Esophagus (tissue), 2 donors: ENCODE data around the gene CIB4. TPM values are rescaled to one million over a fixed set of nuclear protein-coding genes. Genes with fewer than 3 reads are reported as not detected.

Source experiments
- H3K27ac ChIP-seq, 2 donors: one replicate each; pipeline ENCODE4 v1.5.1; 2013; ENCODE audit warnings: low read depth in 2 of 2, mild to moderate bottlenecking in 2 of 2, inconsistent platforms in 1 of 2, low read length in 1 of 2, moderate library complexity in 1 of 2
- H3K27me3 ChIP-seq, 2 donors: one replicate each; pipeline ENCODE4 v1.6.1; 2013; ENCODE audit warnings: low read length in 2 of 2, control low read depth in 1 of 2, mild to moderate bottlenecking in 1 of 2; ENCODE audit not compliant: insufficient read depth in 2 of 2, control insufficient read depth in 1 of 2
- H3K36me3 ChIP-seq, 2 donors: one replicate each; pipeline ENCODE4 v1.6.1; 2013; ENCODE audit warnings: low read length in 1 of 2; ENCODE audit not compliant: control insufficient read depth in 2 of 2, insufficient read depth in 2 of 2
- H3K4me1 ChIP-seq, 2 donors: one replicate each; pipeline ENCODE4 v1.6.1; 2013; ENCODE audit warnings: low read length in 1 of 2; ENCODE audit not compliant: control insufficient read depth in 2 of 2, insufficient read depth in 2 of 2
- H3K4me3 ChIP-seq, 2 donors: one replicate each; pipeline ENCODE4 v1.5.1; 2013; ENCODE audit warnings: low read length in 2 of 2, mild to moderate bottlenecking in 2 of 2, low read depth in 1 of 2, moderate library complexity in 1 of 2
- H3K9me3 ChIP-seq, 2 donors: one replicate each; pipeline ENCODE4 v1.6.1; 2013; ENCODE audit warnings: mild to moderate bottlenecking in 2 of 2, low read depth in 1 of 2, low read length in 1 of 2, moderate library complexity in 1 of 2; ENCODE audit not compliant: control insufficient read depth in 2 of 2, insufficient read depth in 1 of 2
- WGBS, 2 donors: extraction: QIAGEN DNeasy Blood & Tissue Kit; methylation state at CpG; one replicate each; pipeline ENCODE4 v1.1.7; 2013; 5-methylcytosine and 5-hydroxymethylcytosine counted together
- polyA plus RNA-seq, 2 donors: library from polyadenylated mRNA; stranded (reverse); fragments of 200-250 nt; gene quantifications; one replicate each; pipeline ENCODE4 v1.2.3, GENCODE V29; 2013
- donor health status: healthy with polysubstance abuse.
- donor health status: Bipolar disorder and iron deficiency.

The CIB4 gene
- polyA plus RNA-seq, 2 donors = not detected

DNA sequence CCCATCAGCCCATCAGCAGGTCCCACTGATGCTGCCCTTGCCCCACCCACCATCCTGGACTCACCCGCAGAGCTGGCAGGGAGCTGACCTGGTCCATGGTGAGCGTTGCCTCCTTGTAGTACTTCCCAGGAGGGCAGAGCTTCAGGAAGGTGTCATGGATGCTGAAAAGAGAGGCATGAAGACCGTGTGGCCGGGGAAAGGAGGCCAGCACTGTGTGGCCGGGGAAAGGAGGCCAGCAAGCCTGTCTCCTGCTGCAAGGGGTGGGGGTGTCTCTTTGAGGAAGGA is 11.9 kb downstream of the CIB4 start:
- no peaks in the 10 kb centered on the region for H3K9me3 ChIP-seq
- no peaks in the 10 kb centered on the region for H3K27me3 ChIP-seq
- WGBS, 2 donors = 83 to 88% methylated on average over 5 of the region's 5 CpGs
- H3K27ac ChIP-seq = no peak overlapping the region
- H3K4me3 ChIP-seq = no peak overlapping the region
- H3K36me3 ChIP-seq = no peaks in the 10 kb centered on the region
- no peaks in the 10 kb centered on the region for H3K4me1 ChIP-seq

DNA sequence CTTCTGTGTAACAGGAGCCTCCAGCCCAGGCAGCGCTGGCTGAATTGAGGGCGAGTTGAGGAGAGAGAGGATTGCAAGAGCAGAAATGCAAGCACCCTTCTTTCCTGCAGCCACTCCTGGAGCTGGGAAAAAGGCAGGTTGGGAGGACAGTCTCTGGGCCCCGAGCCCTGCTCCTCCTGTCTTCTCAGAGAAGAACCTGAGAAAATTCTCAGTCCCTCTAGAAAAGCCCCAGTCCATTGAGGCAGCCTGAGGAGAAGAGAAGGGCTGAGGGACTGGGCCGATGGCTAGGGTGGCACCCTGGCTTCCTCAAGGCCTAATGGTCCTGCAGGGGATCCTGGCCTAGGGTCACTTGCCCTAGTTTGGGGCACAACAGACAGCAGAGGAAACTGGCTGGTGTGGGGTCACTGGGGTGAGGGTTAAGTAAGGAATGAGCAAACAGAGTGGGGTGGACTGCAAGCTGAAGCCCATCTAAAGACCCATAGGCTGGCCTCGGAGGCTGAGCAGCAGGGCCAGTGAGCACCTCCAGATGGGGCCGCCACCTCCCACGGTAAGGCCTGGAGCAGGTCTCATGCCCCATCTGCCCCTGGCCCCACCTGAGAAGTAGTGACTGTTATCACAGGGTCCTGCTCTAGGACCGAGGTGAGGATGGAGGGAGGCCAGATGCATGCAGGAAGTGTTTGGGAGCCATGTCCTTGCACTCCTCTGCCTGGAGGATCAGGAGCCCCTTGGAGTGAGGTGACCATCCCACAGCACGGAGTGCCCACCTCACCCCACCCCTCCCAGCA is 12.4 kb downstream of the CIB4 start:
- no peak overlapping the region for H3K27ac ChIP-seq
- H3K9me3 ChIP-seq = no peaks in the 10 kb centered on the region
- no peaks in the 10 kb centered on the region for H3K36me3 ChIP-seq
- no peaks in the 10 kb centered on the region for H3K27me3 ChIP-seq
- WGBS, 2 donors = 86 to 92% methylated on average over 9 of the region's 9 CpGs
- H3K4me3 ChIP-seq = no peak overlapping the region
- no peaks in the 10 kb centered on the region for H3K4me1 ChIP-seq

DNA sequence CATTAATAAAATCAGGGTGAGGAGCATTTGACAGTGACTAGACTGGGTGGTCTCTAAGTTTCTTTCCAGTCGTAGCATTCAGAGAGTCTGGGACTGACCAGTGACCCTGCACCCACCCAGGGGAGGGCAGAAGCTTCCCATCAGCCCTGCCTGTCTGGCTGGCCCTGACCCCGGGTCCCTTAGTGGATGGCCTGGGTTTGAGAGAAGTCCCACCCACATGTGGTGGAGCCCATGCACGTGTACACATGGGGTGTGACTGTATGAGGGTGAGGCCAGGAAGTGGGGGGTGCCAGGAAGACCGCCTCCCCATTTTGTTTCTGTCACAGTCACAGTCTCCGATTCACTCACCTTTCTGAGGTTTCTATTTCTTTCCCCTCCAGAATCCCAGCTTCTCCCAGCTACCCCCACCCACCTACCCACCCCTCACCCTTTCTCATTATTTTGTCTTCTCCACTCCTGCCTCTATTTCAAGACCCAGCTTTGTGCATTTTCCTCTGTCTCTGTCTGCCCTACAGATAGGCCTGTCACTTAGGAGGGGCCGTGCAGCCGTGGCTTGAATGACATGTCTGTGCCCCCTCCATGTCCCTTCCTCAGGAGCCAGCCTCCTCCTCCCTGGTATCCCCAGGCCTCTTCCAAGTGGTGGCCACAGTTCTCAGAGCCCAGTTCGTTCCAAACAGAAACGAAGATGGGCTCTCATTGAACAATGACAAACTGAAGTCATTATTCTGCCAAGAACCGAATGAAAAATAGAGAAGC is 13.6 kb downstream of the CIB4 start:
- Histone ChIP-seq H3K9me3 (no peaks in the 10 kb centered on the region), H3K36me3 (no peaks in the 10 kb centered on the region), H3K27ac (no peak overlapping the region), H3K4me3 (no peak overlapping the region), H3K4me1 (no peaks in the 10 kb centered on the region), H3K27me3 (no peaks in the 10 kb centered on the region)
- 76 to 78% methylated on average over 10 of the region's 10 CpGs for WGBS, 2 donors

DNA sequence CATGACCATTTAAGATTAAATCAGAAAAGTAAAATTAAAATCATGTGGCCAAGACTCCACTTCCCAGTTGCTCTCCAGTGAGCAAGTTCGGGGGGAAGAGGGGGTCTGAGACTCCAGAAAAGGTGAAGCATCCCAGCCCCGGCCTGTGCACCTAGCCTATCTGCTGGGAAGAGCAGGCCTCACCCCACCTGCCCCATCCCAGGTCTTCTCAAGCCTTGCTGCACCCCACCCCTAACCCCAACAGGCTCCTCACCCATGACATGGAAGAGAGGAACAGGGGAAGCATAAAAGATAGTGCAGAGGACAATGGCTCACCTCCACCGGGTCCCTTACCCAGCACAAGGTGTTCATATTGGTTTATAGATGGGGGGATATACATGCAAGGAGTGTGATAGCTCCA is 14.6 kb downstream of the CIB4 start:
- Histone ChIP-seq H3K27ac (no peak overlapping the region), H3K4me1 (no peaks in the 10 kb centered on the region), H3K36me3 (no peaks in the 10 kb centered on the region), H3K9me3 (no peaks in the 10 kb centered on the region), H3K27me3 (no peaks in the 10 kb centered on the region), H3K4me3 (no peak overlapping the region)
- 89 to 93% methylated on average over 3 of the region's 3 CpGs for WGBS, 2 donors

DNA sequence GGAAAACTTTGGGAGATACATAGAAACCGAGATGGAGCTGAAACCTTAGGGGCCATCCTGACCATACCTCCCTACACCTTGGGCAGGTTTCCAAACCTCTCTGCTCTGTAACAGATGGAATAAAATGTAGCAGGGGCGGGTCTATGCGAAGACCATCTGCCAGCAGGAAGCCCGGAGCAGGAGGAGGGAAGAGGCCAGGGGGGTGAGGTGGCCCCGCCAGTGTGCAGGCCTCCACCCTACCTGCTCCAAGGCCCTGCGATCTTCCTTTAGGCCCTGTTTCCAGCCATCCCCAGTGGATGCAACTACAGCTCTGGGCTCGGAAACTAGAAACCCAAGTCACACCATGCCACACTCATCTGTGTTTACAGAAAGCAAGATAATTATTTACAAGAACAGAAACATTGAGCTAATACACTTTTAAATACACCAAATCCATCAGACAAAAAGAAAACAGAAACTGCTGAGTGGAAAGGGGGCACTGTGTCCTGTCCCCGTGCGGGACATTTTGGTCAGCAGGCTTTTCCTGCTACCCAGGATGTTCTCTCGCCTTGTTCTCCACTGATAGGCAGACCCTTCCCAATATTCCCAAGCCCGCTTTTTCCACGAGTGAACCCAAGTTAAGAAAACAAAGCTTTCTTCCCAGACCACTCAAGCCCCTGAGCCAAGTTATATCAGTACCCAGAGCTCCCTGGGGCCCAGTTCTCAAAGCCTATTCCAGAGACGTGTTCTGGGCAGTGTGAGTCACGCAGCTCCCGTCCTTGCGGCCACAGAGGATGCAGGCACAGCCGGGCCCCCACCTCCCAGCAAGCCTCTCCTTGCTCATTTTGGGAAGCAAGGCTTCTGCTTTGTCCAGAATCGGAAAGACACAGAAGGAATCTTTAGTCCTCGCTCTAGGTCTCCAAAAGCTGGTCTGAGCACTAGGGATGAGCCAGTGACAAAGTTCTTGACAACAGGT is 17.3 kb downstream of the CIB4 start:
- no peak overlapping the region for H3K4me3 ChIP-seq
- 60 to 65% methylated on average over 19 of the region's 19 CpGs for WGBS, 2 donors
- H3K27ac ChIP-seq = peak overlapping the region; percentile 9 to 51
- H3K4me1 ChIP-seq = no peaks in the 10 kb centered on the region
- no peaks in the 10 kb centered on the region for H3K27me3 ChIP-seq
- H3K36me3 ChIP-seq = no peaks in the 10 kb centered on the region
- no peaks in the 10 kb centered on the region for H3K9me3 ChIP-seq

DNA sequence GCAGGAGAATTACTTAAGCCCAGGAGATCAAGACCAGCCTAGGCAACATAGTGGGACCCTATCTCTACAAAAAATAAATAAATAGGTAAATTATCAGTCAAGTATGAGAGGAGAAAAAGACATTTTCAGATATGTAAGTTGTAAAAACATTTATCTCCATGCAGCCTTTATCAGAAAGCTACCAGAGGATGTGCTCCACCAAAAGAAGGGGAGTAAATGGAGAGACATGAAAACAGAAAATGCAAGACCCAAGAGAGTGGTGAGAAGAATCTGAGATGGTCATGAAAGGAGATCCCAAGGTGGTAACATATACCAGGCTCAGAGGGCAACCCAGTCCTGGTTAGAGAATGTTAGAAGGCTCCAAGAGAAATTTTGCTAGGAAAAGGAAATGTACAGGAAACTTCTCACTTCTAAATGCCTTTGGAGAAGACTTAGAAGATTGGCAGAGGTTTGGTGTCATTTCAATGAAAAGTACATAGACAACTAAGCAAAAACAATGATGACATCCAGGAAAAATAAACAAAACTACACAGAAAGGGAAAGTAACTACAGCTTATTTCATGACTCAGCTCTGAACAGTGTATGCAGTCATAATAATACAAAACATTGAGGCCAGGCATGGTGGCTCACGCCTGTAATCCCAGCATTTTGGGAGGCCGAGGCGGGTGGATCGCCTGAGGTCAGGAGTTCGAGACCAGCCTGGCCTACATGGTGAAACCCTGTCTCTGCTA is 19.5 kb downstream of the CIB4 start:
- WGBS, 2 donors = 80 to 86% methylated on average over 5 of the region's 5 CpGs
- Histone ChIP-seq H3K4me1 (no peaks in the 10 kb centered on the region), H3K4me3 (no peak overlapping the region), H3K36me3 (no peaks in the 10 kb centered on the region), H3K9me3 (no peaks in the 10 kb centered on the region), H3K27ac (no peak overlapping the region), H3K27me3 (no peaks in the 10 kb centered on the region)

DNA sequence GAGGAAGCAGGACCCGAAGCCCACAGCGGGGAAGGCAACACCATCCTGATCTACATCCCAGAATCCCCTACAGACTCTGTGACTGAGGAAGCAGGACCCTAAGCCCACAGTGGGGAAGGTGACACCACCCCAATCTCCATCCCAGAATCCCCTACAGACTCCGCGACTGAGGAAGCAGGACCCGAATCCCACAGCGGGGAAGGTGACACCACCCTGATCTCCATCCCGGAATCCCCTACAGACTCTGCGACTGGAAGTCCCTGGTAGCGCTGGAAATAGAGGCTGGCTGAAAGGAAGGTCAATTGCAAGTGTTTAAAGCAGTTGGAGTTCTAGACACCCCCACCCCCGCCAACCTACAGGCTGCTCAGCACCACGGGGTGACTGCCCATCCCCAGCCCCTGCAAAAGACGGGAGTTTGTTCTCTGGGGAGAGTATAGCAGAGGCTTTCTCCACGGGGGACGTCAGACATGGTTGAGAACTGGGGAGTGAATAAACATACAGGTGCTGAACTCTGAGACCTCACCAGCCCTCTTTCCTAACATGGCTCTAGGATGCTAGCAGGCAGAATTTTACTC is 21.0 kb downstream of the CIB4 start:
- no peaks in the 10 kb centered on the region for H3K27me3 ChIP-seq
- 58 to 62% methylated on average over 14 of the region's 14 CpGs for WGBS, 2 donors
- no peaks in the 10 kb centered on the region for H3K9me3 ChIP-seq

DNA sequence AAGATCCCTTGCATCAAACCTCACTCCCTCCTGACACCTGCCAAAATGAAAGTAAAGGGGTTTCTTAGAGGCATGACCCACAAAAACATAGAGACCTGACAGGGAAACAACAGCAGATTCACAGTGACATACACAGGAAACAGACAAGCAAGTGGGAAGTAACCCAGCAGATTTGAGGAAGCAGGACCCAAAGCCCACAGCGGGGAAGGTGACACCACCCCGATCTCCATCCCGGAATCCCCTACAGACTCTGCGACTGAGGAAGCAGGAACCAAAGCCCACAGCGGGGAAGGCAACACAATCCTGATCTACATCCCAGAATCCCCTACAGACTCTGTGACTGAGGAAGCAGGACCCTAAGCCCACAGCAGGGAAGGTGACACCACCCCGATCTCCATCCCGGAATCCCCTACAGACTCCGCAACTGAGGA is 21.6 kb downstream of the CIB4 start:
- Histone ChIP-seq H3K27me3 (no peaks in the 10 kb centered on the region), H3K9me3 (no peaks in the 10 kb centered on the region)

More for the DNA sequence above, 21.0 kb downstream of the CIB4 start:
- Histone ChIP-seq H3K27ac (no peak overlapping the region), H3K36me3 (no peaks in the 10 kb centered on the region), H3K4me1 (no peaks in the 10 kb centered on the region), H3K4me3 (no peak overlapping the region)

DNA sequence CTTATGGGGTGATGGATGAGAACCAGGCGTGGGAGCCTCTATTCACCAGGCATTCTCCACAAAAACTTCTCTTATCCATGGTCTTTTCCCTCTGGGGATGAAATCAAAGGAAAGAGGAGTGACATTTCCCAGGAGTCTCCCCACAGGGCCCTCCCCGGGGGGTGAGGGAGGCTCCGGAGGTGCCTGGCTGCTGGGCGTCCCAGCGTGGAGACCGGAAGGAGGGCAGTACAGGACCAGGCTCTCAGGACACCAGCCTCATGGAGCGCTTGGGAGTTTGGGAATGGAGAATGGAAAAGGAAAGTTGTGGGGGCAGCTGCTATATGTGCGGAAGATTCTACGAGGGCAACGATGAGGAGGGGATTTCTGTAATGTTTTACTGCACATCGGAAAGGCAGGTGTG is 22.1 kb downstream of the CIB4 start:
- no peaks in the 10 kb centered on the region for H3K27me3 ChIP-seq
- peaks cover 0 to 2% of the 10 kb centered on the region in 2 donors for H3K4me1 ChIP-seq
- no peak overlapping the region for H3K4me3 ChIP-seq
- H3K9me3 ChIP-seq = no peaks in the 10 kb centered on the region
- H3K36me3 ChIP-seq = no peaks in the 10 kb centered on the region
- no peak overlapping the region for H3K27ac ChIP-seq
- WGBS, 2 donors = 71 to 81% methylated on average over 11 of the region's 11 CpGs

More for the DNA sequence above, 21.6 kb downstream of the CIB4 start:
- H3K4me3 ChIP-seq = no peak overlapping the region
- no peaks in the 10 kb centered on the region for H3K4me1 ChIP-seq
- H3K27ac ChIP-seq = no peak overlapping the region
- no peaks in the 10 kb centered on the region for H3K36me3 ChIP-seq
- 49 to 55% methylated on average over 8 of the region's 8 CpGs for WGBS, 2 donors
